Activated T-helper 1 cell treated with anti-CD3 and anti-CD28 coated beads, Interleukin-12 subunit alpha, Interleukin-12 subunit beta, Interleukin-2, Interleukin-4 antibody, amounts not matched to agents 30 ng/mL and 10 ng/mL and 1 ng/mL, durations not matched to agents 14 hours and 24 hours and 36 hours (primary cell): ENCODE data around the gene NTRK2. TPM values are rescaled to one million over a fixed set of nuclear protein-coding genes. Genes with fewer than 3 reads are reported as not detected.

Experiments
- DNase-seq: peaks from one replicate; pipeline ENCODE4 v3.0.0; 2021; ENCODE audit warnings: low spot score
- H3K27ac Mint-ChIP-seq: one replicate; pipeline ENCODE4 v1.8.0; 2021; ENCODE audit warnings: mild to moderate bottlenecking, mixed read lengths
- H3K27me3 Mint-ChIP-seq: one replicate; pipeline ENCODE4 v1.8.0; 2022; ENCODE audit warnings: mild to moderate bottlenecking, moderate library complexity, mixed read lengths; ENCODE audit not compliant: insufficient read depth
- H3K36me3 Mint-ChIP-seq: one replicate; pipeline ENCODE4 v1.8.0; 2021; ENCODE audit warnings: low read depth, mixed read lengths
- H3K4me1 Mint-ChIP-seq: one replicate; pipeline ENCODE4 v1.8.0; 2021; ENCODE audit warnings: low read depth, mixed read lengths
- H3K4me3 Mint-ChIP-seq: one replicate; pipeline ENCODE4 v1.8.0; 2021; ENCODE audit warnings: mild to moderate bottlenecking, moderate library complexity, mixed read lengths
- H3K9me3 Mint-ChIP-seq: one replicate; pipeline ENCODE4 v1.8.0; 2021; ENCODE audit warnings: mixed read lengths
- intact Hi-C: fragments of 100-400 bp; cut with micrococcal nuclease; formaldehyde crosslinking; loops from one replicate; pipeline ENCODE4 v1.15.1; 2024
- total RNA-seq: library from RNA; stranded (reverse); gene quantifications from 2 replicates; pipeline ENCODE4 v1.2.3, GENCODE V29; 2022

The NTRK2 gene
- total RNA-seq, 1 donor from 2014 or later, result 2.9 TPM

DNA sequence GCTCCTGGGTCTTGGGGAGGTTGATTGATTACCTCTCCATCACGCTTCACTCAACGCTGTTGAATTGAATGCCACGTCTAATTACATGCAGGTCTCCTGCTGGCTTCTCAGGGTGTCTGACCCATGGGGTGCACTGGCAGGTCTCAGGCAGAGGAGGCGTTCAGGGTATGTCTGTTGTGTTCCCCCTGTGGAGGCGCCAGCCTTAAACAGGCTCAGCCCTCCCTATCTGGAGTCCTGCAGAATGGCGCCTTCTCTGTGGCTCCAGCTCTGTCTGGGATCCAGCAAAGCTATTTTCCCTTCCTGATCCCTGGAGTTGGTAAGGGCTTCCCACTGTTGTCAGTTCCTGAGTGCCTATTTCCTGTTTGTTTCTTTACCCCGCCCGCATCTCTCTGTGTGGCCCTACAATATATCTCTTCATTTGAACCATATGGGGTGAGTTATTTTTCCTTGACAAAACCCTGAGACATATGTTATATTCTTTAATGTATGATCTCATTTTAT lies 150.0 kb downstream of the NTRK2 start:
- H3K27me3 Mint-ChIP-seq, result peaks cover 6% of the 10 kb centered on the region
- no peaks in the 10 kb centered on the region for H3K9me3 Mint-ChIP-seq
- intact Hi-C loops, result no loop called here
- H3K36me3 Mint-ChIP-seq, result no peaks in the 10 kb centered on the region
- no peak overlapping the region for H3K4me3 Mint-ChIP-seq
- H3K27ac Mint-ChIP-seq, result no peak overlapping the region
- no peaks in the 10 kb centered on the region for H3K4me1 Mint-ChIP-seq
- DNase-seq, result no peak

GRCh38 chr9:84821431-84821830 lies 151.9 kb downstream of the NTRK2 start:
- Mint-ChIP-seq H3K9me3 (no peaks in the 10 kb centered on the region), H3K36me3 (no peaks in the 10 kb centered on the region), H3K4me3 (no peak overlapping the region), H3K27me3 (peaks cover 9% of the 10 kb centered on the region), H3K4me1 (no peaks in the 10 kb centered on the region), H3K27ac (no peak overlapping the region)
- intact Hi-C loops, result no loop called here
- no peak for DNase-seq

DNA sequence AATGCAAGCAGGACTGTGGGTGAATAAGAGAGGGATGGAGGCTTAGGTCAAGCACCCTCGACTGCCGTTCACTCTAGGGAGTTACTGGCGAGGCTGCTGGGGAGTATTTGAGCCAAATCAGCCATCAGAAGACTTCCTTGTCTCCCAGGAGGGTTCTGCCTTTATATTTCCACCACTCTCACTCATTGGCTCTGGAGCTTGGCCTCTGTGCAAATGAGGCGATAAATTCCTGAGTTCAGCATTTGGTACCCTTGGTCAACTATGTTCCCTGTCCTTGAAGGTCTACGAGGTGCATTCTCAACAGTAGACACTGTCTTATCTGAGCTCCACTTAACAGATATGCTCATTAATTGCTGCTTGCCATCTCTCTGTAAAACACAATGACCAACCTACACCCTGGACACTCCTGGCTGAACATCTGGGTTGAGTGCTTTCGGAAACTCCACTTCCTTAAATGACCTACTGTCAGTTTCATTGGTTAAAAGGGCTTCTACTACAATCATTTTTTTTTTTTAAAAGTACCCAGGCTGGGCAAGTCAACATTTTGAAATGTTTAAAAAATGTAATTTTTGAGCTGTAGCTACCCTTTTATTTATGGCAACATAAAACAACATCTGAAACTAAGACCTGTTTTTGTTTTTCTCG lies 153.2 kb downstream of the NTRK2 start:
- DNase-seq, result no peak
- Mint-ChIP-seq H3K27ac (no peak overlapping the region), H3K27me3 (peaks cover 9% of the 10 kb centered on the region), H3K4me3 (no peak overlapping the region), H3K36me3 (no peaks in the 10 kb centered on the region), H3K4me1 (no peaks in the 10 kb centered on the region), H3K9me3 (no peaks in the 10 kb centered on the region)
- intact Hi-C loops, result no loop called here

DNA sequence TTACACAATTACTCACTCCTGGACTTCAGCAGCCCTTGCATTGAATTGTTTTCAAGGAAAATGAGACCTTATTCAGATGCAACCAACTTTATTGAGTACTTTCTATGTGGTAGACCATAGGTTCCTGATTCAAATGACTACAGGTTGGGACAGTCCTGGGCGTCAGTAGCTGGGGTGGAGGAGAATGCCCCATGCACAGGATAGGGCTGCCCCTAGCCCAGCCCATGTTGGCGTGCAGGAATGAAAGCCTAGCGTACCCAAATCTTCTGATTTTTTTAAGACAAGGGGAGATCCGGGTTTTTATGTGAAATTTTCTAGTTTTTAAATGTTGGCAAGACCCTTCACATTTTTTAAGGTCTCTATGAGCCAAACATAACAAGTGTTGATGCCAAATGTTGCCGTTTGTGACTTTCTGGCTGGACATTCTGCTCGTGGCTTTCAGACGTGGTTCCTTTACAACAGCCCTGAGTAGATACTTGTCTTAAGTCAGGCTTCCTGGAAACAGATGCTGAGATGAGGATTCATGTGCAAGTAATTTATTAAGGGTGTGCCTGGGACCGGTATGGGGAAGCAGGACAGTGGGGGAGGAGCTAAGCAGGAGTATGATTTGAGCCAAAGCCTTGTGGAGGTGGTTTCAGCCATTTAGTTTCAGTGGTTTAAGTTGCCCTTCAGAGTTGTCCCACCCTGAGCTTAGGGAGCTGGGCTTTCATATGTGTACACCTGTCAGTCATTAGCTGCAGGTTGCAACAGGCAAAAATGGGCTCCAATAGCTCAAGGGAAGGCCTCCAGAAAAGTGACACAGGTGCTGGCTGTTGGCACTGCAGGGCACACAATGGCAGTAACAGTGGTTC lies 154.1 kb downstream of the NTRK2 start:
- H3K4me1 Mint-ChIP-seq, result no peaks in the 10 kb centered on the region

GRCh38 chr9:84827216-84827765 lies 157.8 kb downstream of the NTRK2 start:
- H3K4me1 Mint-ChIP-seq, result no peaks in the 10 kb centered on the region
- intact Hi-C loops, result no loop called here
- no peak for DNase-seq
- no peaks in the 10 kb centered on the region for H3K36me3 Mint-ChIP-seq
- peaks cover 3% of the 10 kb centered on the region for H3K27me3 Mint-ChIP-seq
- no peak overlapping the region for H3K4me3 Mint-ChIP-seq
- H3K27ac Mint-ChIP-seq, result no peak overlapping the region
- no peaks in the 10 kb centered on the region for H3K9me3 Mint-ChIP-seq

More for the DNA sequence above, 154.1 kb downstream of the NTRK2 start:
- intact Hi-C loops, result no loop called here
- Mint-ChIP-seq H3K4me3 (no peak overlapping the region), H3K27ac (no peak overlapping the region), H3K9me3 (no peaks in the 10 kb centered on the region), H3K36me3 (no peaks in the 10 kb centered on the region), H3K27me3 (peaks cover 9% of the 10 kb centered on the region)
- no peak for DNase-seq

DNA sequence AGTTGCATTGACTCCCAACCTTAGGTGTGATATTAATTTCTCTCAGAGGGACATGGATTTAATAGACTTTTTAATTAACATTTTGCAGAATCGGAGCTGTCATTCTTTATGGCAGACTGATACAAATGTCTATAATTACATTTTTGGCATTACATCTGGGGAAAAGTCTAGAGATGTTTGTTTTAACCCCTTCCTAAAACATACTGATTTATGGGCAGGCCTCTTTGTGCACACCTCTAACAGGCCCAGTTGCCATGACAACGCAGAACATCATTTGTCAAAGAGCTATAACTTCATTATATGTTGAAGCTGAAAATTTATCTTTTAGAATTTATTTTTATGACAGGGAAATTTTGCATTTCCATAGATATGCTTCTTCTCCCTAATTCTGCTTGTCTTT lies 158.5 kb downstream of the NTRK2 start:
- intact Hi-C loops, result no loop called here
- Mint-ChIP-seq H3K36me3 (no peaks in the 10 kb centered on the region), H3K27ac (no peak overlapping the region), H3K4me3 (no peak overlapping the region), H3K9me3 (no peaks in the 10 kb centered on the region), H3K27me3 (peaks cover 3% of the 10 kb centered on the region), H3K4me1 (no peaks in the 10 kb centered on the region)
- no peak for DNase-seq

- Mint-ChIP-seq H3K4me3 (no peak overlapping the region), H3K9me3 (no peaks in the 10 kb centered on the region), H3K27ac (no peak overlapping the region), H3K27me3 (peaks cover 3% of the 10 kb centered on the region), H3K4me1 (no peaks in the 10 kb centered on the region), H3K36me3 (no peaks in the 10 kb centered on the region)
- intact Hi-C loops, result no loop called here
- DNase-seq, result no peak
These were observed 159.9 kb downstream of the NTRK2 start for GRCh38 chr9:84829471-84829870.

DNA sequence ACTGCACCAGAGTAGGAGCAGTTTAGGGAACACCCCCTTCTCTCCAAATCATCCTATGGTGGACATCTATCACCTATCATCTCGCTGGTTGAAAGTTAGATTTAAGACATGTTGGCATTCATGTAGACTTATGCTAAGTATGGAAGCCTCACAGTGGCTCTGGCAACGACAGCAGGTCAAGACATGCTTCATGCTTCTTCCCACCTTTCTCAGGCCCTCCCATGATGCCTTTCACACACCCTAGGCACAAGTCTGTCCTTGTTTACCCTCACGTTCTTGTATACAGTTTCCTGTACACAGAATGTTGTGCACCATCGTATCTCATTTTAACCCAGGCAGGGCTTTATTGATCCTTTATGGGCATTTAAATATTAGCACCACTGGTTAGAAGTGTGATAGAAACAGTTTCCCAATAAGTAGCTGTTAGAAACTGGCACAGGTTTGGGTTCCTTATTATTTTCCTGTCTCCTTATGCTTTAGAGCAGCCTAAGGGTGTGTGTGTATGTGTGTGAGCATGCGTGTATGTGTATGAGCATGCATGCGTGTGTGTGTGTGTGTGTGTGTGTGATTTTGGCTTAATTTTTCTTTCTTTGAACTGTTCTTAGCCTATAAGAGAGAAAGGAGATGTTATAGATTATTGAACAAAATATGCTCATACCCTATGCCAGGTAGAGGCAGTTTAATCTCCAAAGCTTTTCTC lies 160.6 kb downstream of the NTRK2 start:
- H3K27ac Mint-ChIP-seq, result no peak overlapping the region
- H3K9me3 Mint-ChIP-seq, result no peaks in the 10 kb centered on the region

GRCh38 chr9:84831377-84831776 lies 161.8 kb downstream of the NTRK2 start:
- H3K36me3 Mint-ChIP-seq, result no peaks in the 10 kb centered on the region

More for the DNA sequence above, 160.6 kb downstream of the NTRK2 start:
- Mint-ChIP-seq H3K4me1 (no peaks in the 10 kb centered on the region), H3K4me3 (no peak overlapping the region), H3K36me3 (no peaks in the 10 kb centered on the region), H3K27me3 (peaks cover under 1% of the 10 kb centered on the region)
- intact Hi-C loops, result no loop called here
- DNase-seq, result no peak

GRCh38 chr9:84832453-84832852 lies 162.9 kb downstream of the NTRK2 start:
- intact Hi-C loops, result no loop called here
- H3K36me3 Mint-ChIP-seq, result no peaks in the 10 kb centered on the region
- no peaks in the 10 kb centered on the region for H3K27me3 Mint-ChIP-seq
- no peak overlapping the region for H3K4me3 Mint-ChIP-seq
- H3K27ac Mint-ChIP-seq, result no peak overlapping the region
- DNase-seq, result no peak
- no peaks in the 10 kb centered on the region for H3K4me1 Mint-ChIP-seq
- H3K9me3 Mint-ChIP-seq, result no peaks in the 10 kb centered on the region

More at GRCh38 chr9:84831377-84831776, 161.8 kb downstream of the NTRK2 start:
- Mint-ChIP-seq H3K4me1 (no peaks in the 10 kb centered on the region), H3K27me3 (no peaks in the 10 kb centered on the region), H3K4me3 (no peak overlapping the region), H3K27ac (no peak overlapping the region), H3K9me3 (no peaks in the 10 kb centered on the region)
- intact Hi-C loops, result no loop called here
- DNase-seq, result no peak

- no peaks in the 10 kb centered on the region for H3K27me3 Mint-ChIP-seq
- intact Hi-C loops, result no loop called here
- no peak overlapping the region for H3K4me3 Mint-ChIP-seq
- no peak for DNase-seq
- H3K36me3 Mint-ChIP-seq, result no peaks in the 10 kb centered on the region
- H3K4me1 Mint-ChIP-seq, result no peaks in the 10 kb centered on the region
- no peak overlapping the region for H3K27ac Mint-ChIP-seq
- no peaks in the 10 kb centered on the region for H3K9me3 Mint-ChIP-seq
These were observed 164.9 kb downstream of the NTRK2 start for GRCh38 chr9:84834426-84834825.

DNA sequence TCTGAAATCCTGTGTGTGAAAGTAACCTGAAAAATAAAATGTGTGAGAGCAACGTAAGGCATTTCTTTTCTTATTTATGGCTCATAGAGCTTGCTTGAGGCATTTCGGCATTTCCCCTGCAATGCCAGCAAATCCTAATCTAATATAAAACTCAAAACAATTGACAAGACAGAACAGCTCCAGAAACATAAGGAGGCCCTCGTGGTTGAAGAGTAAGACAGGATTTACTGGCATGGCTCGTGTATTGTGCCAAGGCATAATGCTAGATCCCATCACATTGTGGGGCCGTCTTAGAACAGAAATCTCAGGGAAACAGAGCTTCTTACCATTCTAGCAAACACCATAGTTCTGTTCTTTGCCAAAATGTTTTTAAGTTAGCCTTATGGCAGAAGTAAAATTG lies 166.2 kb downstream of the NTRK2 start:
- Mint-ChIP-seq H3K9me3 (no peaks in the 10 kb centered on the region), H3K36me3 (no peaks in the 10 kb centered on the region), H3K27me3 (no peaks in the 10 kb centered on the region), H3K4me1 (no peaks in the 10 kb centered on the region), H3K27ac (no peak overlapping the region), H3K4me3 (no peak overlapping the region)
- intact Hi-C loops, result no loop called here
- DNase-seq, result no peak

GRCh38 chr9:84838879-84839278 lies 169.3 kb downstream of the NTRK2 start:
- no peak for DNase-seq
- Mint-ChIP-seq H3K36me3 (no peaks in the 10 kb centered on the region), H3K9me3 (no peaks in the 10 kb centered on the region)

More at GRCh38 chr9:84838879-84839278, 169.3 kb downstream of the NTRK2 start:
- H3K27ac Mint-ChIP-seq, result no peak overlapping the region
- H3K4me1 Mint-ChIP-seq, result no peaks in the 10 kb centered on the region
- H3K27me3 Mint-ChIP-seq, result no peaks in the 10 kb centered on the region
- no peak overlapping the region for H3K4me3 Mint-ChIP-seq
- intact Hi-C loops, result no loop called here
